SHP77 treated with DMSO at 0.1 percent for 48 hours (cell line): ENCODE results near the gene USP38.
"Not testable (repeated sequence)": the region's sequence is repeated elsewhere in the genome, so short reads cannot be mapped to it uniquely, and the experiment has no call there.

ENCODE experiments used
- DNase-seq: peaks from one replicate; lab custom pipeline; 2025; lab: John Stamatoyannopoulos, UW

USP38 gene

DNA sequence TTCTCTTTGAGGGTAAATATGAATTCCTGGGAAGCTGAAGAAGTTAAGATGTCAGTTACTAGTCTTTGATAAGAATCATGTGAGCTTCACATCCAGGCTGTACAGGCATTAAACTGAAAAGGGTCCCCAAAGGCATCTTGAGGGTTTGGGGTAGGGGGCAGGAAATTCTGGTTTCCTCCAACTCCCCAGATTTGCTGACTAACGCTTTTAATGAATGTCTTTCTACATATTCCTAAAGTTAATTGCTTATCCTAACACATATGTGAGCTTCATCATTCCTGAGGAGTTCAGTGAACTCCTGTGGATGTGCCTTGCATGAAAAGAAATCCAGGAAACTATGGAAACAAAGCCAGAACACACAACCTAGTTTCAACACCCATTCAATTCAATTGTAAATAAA is 78.1 kb downstream of the USP38 start:
- no peak for DNase-seq

DNA sequence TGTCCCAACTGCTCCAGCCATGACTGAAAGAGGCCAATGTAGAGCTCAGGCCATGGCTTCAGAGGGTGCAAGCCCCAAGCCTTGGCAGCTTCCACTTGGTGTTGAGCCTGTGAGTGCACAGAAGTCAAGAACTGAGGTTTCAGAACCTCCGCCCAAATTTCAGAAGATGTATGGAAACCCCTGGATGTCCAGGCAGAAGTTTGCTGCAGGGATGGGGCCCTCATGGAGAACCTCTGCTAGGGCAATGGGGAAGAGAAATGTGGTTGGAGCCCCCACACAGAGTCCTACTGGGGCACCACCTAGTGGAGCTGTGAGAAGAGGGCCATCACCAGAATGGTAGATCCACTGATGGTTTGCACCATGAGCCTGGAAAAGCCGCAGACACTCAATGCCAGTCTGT is 83.0 kb downstream of the USP38 start:
- DNase-seq = not testable (repeated sequence)

GRCh38 chr4:143270256-143270838 is 85.6 kb downstream of the USP38 start:
- DNase-seq = no peak
